ENCODE data around the gene CAMTA1. TPM values are rescaled to one million over a fixed set of nuclear protein-coding genes. Genes with fewer than 3 reads are reported as not detected.
"Not testable (repeated sequence)": the region's sequence is repeated elsewhere in the genome, so short reads cannot be mapped to it uniquely, and the experiment has no call there.

The CAMTA1 gene
- total RNA-seq, 1 experiment from 2014 or later = 102 TPM

- DNase-seq (ENCODE audit: low read depth) = no peak
- in situ Hi-C loops (cut with HindIII; ENCODE audit: low pct_unique_long_range_greater_than_20kb, low sequenced_read_pairs) = no loop called here
These were observed 896.1 kb downstream of the CAMTA1 start for GRCh38 chr1:7681401-7681800.

GRCh38 chr1:7683521-7683920 lies 898.3 kb downstream of the CAMTA1 start:
- DNase-seq (ENCODE audit: low read depth) = no peak
- in situ Hi-C loops (cut with HindIII; ENCODE audit: low pct_unique_long_range_greater_than_20kb, low sequenced_read_pairs) = no loop called here

GRCh38 chr1:7684132-7684531 lies 898.9 kb downstream of the CAMTA1 start:
- DNase-seq (ENCODE audit: low read depth) = no peak
- in situ Hi-C loops (cut with HindIII; ENCODE audit: low pct_unique_long_range_greater_than_20kb, low sequenced_read_pairs) = no loop called here

GRCh38 chr1:7684861-7685635 lies 899.8 kb downstream of the CAMTA1 start:
- no peak for DNase-seq (ENCODE audit: low read depth)
- in situ Hi-C loops (cut with HindIII; ENCODE audit: low pct_unique_long_range_greater_than_20kb, low sequenced_read_pairs) = no loop called here

GRCh38 chr1:7686301-7686850 lies 901.1 kb downstream of the CAMTA1 start:
- DNase-seq (ENCODE audit: low read depth) = no peak
- in situ Hi-C loops (cut with HindIII; ENCODE audit: low pct_unique_long_range_greater_than_20kb, low sequenced_read_pairs) = no loop called here

- no peak for DNase-seq (ENCODE audit: low read depth)
- in situ Hi-C loops (cut with HindIII; ENCODE audit: low pct_unique_long_range_greater_than_20kb, low sequenced_read_pairs) = no loop called here
These were observed 902.2 kb downstream of the CAMTA1 start for GRCh38 chr1:7687411-7687810.

- in situ Hi-C loops (cut with HindIII; ENCODE audit: low pct_unique_long_range_greater_than_20kb, low sequenced_read_pairs) = no loop called here
- DNase-seq (ENCODE audit: low read depth) = no peak
These were observed 903.4 kb downstream of the CAMTA1 start for GRCh38 chr1:7688659-7689058.

- DNase-seq (ENCODE audit: low read depth); in situ Hi-C loops (cut with HindIII; ENCODE audit: low pct_unique_long_range_greater_than_20kb, low sequenced_read_pairs): not testable (repeated sequence)
These were observed 904.1 kb downstream of the CAMTA1 start for GRCh38 chr1:7689307-7689706.

- in situ Hi-C loops (cut with HindIII; ENCODE audit: low pct_unique_long_range_greater_than_20kb, low sequenced_read_pairs) = no loop called here
These were observed 904.8 kb downstream of the CAMTA1 start for GRCh38 chr1:7690076-7690475.

GRCh38 chr1:7690496-7691182 lies 905.4 kb downstream of the CAMTA1 start:
- in situ Hi-C loops (cut with HindIII; ENCODE audit: low pct_unique_long_range_greater_than_20kb, low sequenced_read_pairs) = no loop called here
- no peak for DNase-seq (ENCODE audit: low read depth)

More at GRCh38 chr1:7690076-7690475, 904.8 kb downstream of the CAMTA1 start:
- no peak for DNase-seq (ENCODE audit: low read depth)

GRCh38 chr1:7691576-7691975 lies 906.3 kb downstream of the CAMTA1 start:
- in situ Hi-C loops (cut with HindIII; ENCODE audit: low pct_unique_long_range_greater_than_20kb, low sequenced_read_pairs) = no loop called here
- no peak for DNase-seq (ENCODE audit: low read depth)

GRCh38 chr1:7692005-7692404 lies 906.8 kb downstream of the CAMTA1 start:
- in situ Hi-C loops (cut with HindIII; ENCODE audit: low pct_unique_long_range_greater_than_20kb, low sequenced_read_pairs) = no loop called here
- DNase-seq (ENCODE audit: low read depth) = no peak

GRCh38 chr1:7693037-7693436 lies 907.8 kb downstream of the CAMTA1 start:
- in situ Hi-C loops (cut with HindIII; ENCODE audit: low pct_unique_long_range_greater_than_20kb, low sequenced_read_pairs); DNase-seq (ENCODE audit: low read depth): not testable (repeated sequence)

- in situ Hi-C loops (cut with HindIII; ENCODE audit: low pct_unique_long_range_greater_than_20kb, low sequenced_read_pairs) = no loop called here
- DNase-seq (ENCODE audit: low read depth) = no peak
These were observed 908.4 kb downstream of the CAMTA1 start for GRCh38 chr1:7693662-7694061.

- in situ Hi-C loops (cut with HindIII; ENCODE audit: low pct_unique_long_range_greater_than_20kb, low sequenced_read_pairs) = no loop called here
- DNase-seq (ENCODE audit: low read depth) = no peak
These were observed 909.6 kb downstream of the CAMTA1 start for GRCh38 chr1:7694600-7695496.

- DNase-seq (ENCODE audit: low read depth) = no peak
- in situ Hi-C loops (cut with HindIII; ENCODE audit: low pct_unique_long_range_greater_than_20kb, low sequenced_read_pairs) = no loop called here
These were observed 910.4 kb downstream of the CAMTA1 start for GRCh38 chr1:7695497-7696117.

GRCh38 chr1:7698641-7699040 lies 913.4 kb downstream of the CAMTA1 start:
- in situ Hi-C loops (cut with HindIII; ENCODE audit: low pct_unique_long_range_greater_than_20kb, low sequenced_read_pairs) = no loop called here
- DNase-seq (ENCODE audit: low read depth) = no peak

- in situ Hi-C loops (cut with HindIII; ENCODE audit: low pct_unique_long_range_greater_than_20kb, low sequenced_read_pairs) = no loop called here
- DNase-seq (ENCODE audit: low read depth) = no peak
These were observed 917.1 kb downstream of the CAMTA1 start for GRCh38 chr1:7702365-7702764.

Data from Caki2 (cell line).